Fibroblast of villous mesenchyme (primary cell): ENCODE data around the gene C1RL. TPM values are rescaled to one million over a fixed set of nuclear protein-coding genes. Genes with fewer than 3 reads are reported as not detected.

Source experiments
- DNase-seq: peaks from one replicate; pipeline ENCODE4 v3.0.0-alpha.2; 2010; ENCODE audit warnings: low read depth
- H3K4me3 ChIP-seq: 2 replicates; pipeline ENCODE4 v1.5.1; 2011; ENCODE audit warnings: low read depth, mild to moderate bottlenecking, low read length
- total RNA-seq: library from RNA; depleted of rRNA; stranded (reverse); fragments of >200 nt; gene quantifications from 2 replicates; pipeline ENCODE4 v1.2.3, GENCODE V29; 2012
- TF ChIP-seq, protein P1 (sequence below): IDR thresholded peaks from 2 replicates; pipeline ENCODE4 v1.5.1; 2012; ENCODE audit warnings: low read depth, mild to moderate bottlenecking, low read length; ENCODE audit not compliant: insufficient read depth

The C1RL gene
- total RNA-seq, 1 donor = 30.2 TPM

DNA sequence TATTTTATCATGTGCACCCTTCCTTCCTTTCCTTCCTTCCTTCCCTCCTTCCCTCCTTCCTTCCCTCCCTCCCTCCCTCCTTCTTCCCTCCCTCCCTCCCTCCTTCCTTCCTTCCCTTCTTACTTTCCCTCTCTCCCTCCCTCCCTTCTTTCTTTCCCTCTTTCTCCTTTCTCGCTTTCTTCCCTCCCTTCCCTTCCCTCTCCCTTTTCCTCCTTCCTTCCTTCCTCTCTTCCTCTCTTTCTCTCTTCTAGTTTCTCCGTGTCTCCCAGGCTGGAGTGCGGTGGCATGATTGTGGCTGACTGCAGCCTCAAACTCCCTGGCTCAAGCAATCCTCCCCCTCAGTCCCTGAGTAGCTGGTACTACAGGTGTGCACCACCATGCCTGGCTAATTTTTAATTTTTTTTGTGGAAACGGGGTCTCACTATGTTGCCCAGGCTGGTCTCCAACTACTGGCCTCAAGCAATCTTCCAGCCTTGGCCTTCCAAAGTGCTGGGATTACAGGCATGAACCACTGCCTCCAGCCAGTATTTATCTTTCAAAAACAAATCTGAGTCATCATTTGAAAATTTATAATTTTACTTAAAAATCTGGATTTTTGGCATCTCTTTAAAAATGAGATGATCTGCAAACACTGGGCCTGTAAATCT, 7.8 kb downstream of the C1RL start:
- peak; percentile 8 for DNase-seq
- TF ChIP-seq, protein P1, sequence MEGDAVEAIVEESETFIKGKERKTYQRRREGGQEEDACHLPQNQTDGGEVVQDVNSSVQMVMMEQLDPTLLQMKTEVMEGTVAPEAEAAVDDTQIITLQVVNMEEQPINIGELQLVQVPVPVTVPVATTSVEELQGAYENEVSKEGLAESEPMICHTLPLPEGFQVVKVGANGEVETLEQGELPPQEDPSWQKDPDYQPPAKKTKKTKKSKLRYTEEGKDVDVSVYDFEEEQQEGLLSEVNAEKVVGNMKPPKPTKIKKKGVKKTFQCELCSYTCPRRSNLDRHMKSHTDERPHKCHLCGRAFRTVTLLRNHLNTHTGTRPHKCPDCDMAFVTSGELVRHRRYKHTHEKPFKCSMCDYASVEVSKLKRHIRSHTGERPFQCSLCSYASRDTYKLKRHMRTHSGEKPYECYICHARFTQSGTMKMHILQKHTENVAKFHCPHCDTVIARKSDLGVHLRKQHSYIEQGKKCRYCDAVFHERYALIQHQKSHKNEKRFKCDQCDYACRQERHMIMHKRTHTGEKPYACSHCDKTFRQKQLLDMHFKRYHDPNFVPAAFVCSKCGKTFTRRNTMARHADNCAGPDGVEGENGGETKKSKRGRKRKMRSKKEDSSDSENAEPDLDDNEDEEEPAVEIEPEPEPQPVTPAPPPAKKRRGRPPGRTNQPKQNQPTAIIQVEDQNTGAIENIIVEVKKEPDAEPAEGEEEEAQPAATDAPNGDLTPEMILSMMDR = no peak
- H3K4me3 ChIP-seq = no peak overlapping the region

DNA sequence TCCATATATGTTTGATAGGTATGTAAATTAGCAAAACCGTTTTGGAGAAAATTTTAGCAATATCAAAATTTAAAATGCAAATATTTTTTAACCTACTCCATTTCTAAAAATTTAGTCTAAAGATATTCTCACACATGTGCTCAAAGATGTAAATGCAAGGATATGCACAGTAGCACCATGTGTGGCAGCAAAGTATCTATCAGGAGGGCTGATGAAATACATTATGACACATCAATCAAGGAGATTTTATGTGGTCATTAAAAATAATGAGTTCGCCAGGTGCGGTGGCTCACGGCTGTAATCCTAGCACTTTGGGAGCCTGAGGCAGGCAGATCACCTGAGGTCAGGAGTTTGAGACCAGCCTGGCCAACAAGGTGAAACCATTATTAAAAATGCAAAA, 8.8 kb downstream of the C1RL start:
- TF ChIP-seq, protein P1 = no peak
- no peak overlapping the region for H3K4me3 ChIP-seq
- no peak for DNase-seq

DNA sequence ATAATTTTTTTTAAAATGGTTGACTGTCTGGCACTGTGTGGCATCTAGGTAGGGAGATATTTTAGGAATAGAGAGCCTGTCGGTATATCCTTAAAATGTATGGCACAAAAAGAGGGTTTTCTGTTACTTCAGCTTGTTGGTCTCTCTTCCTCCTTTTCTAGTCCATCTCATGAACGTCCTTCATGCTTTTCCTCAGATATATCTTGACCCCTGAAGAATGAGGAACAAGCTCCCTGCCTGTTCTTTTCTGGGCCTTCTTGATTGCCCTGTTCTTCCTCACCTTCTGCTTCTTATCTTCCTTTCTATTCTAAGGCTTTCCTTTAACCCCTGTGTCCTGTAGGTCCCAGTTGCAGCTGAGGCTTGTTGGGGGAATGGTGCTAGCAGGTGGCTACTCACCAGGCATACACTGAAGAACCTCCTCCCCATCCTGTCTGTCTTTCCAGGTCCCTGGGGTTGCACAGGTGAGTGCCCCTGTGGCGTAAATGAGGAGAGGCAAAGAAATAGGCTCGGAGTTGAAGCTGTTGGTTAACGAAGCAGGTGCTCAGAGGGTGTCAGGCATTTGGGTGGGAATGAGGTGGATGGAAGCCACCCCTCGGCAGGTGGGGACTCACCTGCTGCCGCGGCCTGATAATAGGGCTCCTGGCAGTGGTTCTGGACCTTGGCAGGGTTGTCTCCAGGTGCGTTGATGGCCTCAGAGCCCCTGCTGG, 9.6 kb downstream of the C1RL start:
- no peak overlapping the region for H3K4me3 ChIP-seq
- no peak for DNase-seq
- TF ChIP-seq, protein P1 = no peak

DNA sequence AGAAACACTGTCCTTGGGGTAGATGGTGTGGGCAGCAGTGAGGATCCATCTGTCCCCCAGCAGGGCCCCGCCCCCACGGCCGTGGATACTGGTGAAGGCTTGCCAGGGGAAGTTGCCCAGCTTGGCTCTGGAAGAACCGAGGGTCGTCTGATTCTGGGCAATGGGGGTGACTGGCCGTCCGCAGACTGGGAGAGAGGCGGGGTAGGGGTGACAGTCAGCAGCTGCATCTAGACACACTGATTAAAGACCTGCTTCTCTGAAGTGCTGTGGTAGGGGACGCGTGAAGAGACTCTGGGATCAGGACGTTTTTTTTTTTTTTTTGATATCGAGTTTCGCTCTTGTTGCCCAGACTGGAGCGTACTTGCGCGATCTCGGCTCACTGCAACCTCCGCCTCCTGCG, 12.0 kb downstream of the C1RL start:
- H3K4me3 ChIP-seq = no peak overlapping the region
- DNase-seq = no peak
- TF ChIP-seq, protein P1 = no peak

DNA sequence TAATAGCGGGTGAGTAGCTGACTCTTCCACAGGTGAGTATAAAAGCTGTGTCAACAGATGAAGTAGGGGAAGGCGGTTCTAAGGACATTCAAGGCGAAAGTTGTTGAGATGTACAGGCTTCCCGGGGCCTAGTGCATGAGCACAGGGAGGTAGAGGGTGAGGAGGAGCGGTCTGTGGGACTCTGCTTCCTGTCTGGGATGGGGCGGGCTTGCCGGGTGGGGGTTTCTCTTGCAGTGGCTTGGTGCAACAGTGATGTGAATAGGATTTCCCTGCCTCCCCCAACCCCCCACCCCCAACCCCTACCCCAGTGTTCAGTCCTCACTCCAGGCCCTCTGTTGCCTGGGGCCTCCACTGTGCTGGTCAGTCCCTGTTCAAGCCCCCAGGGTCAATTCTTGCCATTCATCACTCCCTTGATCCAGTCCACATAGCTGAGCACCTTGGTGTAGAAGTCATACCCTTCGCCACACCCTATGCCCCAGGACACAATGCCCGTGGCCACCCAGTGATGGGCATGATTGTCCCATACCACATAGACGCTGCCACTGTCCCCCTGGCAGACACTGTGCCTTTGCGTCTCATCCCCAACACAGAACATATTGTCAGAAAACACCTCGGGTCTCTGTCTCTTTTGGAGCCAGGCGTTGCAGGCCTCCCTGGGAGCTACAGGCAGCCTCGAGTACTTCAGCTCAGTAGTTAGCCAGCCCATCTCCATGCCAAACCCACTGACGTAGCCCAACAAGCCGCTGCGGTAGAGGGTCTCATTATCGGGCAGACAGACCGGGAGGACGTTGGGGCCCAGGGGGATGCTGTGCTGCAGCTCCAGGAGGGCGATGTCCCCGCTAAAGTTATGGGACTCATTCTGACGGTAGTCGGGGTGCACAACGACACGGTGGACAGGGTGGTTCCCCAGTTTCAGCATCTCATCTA, 12.7 kb downstream of the C1RL start:
- DNase-seq = no peak
- no peak overlapping the region for H3K4me3 ChIP-seq
- TF ChIP-seq, protein P1 = no peak

DNA sequence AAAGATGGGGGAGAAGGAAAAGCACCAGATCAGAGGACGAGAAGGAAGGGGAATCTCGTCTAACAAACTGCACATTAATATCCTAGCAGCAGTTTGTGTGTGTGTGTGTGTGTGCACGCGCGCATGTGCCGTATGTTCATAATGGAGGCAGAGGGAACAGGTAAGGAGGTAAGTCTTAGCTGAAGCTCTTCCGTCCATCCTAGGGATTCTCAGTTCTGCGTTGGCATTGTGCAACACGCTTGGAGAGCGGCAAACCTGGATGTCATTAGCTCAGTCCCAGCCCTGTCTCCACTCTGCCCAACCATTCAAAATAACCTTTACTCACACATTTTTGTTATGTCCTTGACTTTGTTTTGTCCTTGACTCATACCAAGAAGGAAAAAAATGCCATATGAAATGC, 15.1 kb downstream of the C1RL start:
- DNase-seq = peak; percentile 50
- H3K4me3 ChIP-seq = no peak overlapping the region
- TF ChIP-seq, protein P1 = no peak
